ENCODE results near the gene SRCIN1. TPM values are rescaled to one million over a fixed set of nuclear protein-coding genes. Genes with fewer than 3 reads are reported as not detected.

SRCIN1 gene
- total RNA-seq, 1 experiment from 2014 or later = 6.9 TPM

DNA sequence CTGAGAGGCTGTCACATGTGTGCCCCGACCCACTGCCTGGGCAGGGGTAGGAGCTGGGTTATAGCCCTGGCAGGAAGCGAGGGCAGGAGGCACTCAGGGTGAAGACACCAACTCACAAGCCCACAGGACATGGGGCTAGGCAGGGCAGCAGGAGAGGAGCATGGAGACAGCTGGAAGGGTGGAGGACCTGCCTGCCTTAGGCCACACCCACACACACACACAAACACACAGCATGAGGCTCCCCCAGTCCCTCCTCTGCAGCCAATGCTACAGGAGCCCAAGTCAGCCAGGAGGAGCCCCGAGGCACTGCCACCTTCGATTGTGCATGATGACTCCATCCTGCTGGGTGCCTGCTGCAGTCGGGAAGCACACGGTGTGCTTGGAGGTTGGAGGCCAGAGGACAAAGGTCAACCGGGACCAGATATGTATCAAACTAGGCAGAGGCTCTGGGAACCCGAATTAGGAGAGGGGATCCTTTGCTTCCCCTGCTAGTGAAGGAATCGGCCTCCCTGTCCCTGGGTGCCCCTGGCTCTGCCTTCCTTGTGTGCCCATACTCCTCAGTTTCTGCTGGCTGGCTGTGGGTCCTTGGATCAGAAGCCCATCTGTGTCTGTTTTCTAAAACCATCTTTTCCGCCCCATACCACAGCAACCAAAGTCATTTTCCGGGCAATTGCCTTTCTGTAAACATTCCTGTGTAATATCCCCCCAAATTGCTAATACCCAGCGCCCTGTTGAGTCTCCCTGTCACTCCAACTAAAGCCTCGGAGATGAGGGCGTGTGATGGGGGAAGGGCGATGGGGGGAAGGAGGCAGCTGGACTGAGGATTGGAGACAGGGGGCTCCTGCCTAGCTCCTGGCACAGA is 20.5 kb downstream of the SRCIN1 start:
- Histone ChIP-seq H2BK120ac (ENCODE audit: low read depth, low read length, poor library complexity, severe bottlenecking) (no peak overlapping the region), H3K18ac (ENCODE audit: insufficient read length, low read depth, low read length) (no peak overlapping the region), H3K79me1 (ENCODE audit: insufficient read depth, low read depth, low read length, poor library complexity, severe bottlenecking) (no peaks in the 10 kb centered on the region), H3K23ac (ENCODE audit: insufficient read length, low read depth, low read length) (no peak overlapping the region), H3K27ac (ENCODE audit: insufficient read length, low read depth, low read length) (no peak overlapping the region), H3K9ac (ENCODE audit: extremely low read depth, insufficient read length, low read length) (no peak overlapping the region), H2BK12ac (ENCODE audit: insufficient read length, low read depth, low read length) (no peak overlapping the region), H3K14ac (ENCODE audit: insufficient read depth, low read length) (no peak overlapping the region), H2BK20ac (ENCODE audit: low read depth, low read length, poor library complexity, severe bottlenecking) (no peak overlapping the region), H3K4me2 (ENCODE audit: insufficient read depth, insufficient read length, low read length) (no peak overlapping the region), H3K4me1 (ENCODE audit: insufficient read depth, low read length) (no peaks in the 10 kb centered on the region), H3K56ac (ENCODE audit: insufficient read length, low read depth, low read length) (no peak overlapping the region), H4K91ac (ENCODE audit: insufficient read length, low read depth, low read length) (no peak overlapping the region), H4K20me1 (ENCODE audit: control insufficient read depth, insufficient read depth, insufficient read length) (no peaks in the 10 kb centered on the region), H3K23me2 (ENCODE audit: insufficient read length, low read depth, low read length, poor library complexity, severe bottlenecking) (no peaks in the 10 kb centered on the region), H3K79me2 (ENCODE audit: insufficient read depth, low read length) (no peaks in the 10 kb centered on the region), H2BK15ac (ENCODE audit: low read depth, low read length) (no peak overlapping the region), H3K4ac (ENCODE audit: low read depth, low read length) (no peak overlapping the region), H3K27me3 (ENCODE audit: insufficient read depth, low read length) (peaks cover under 1% of the 10 kb centered on the region; the same call in 1 of the 2 replicates), H2BK5ac (ENCODE audit: insufficient read length, low read length) (no peak overlapping the region), H4K5ac (ENCODE audit: insufficient read length, low read depth, low read length) (no peak overlapping the region), H2AK5ac (ENCODE audit: insufficient read length, low read length) (no peak overlapping the region), H2AFZ (ENCODE audit: low read length) (no peak overlapping the region), H4K8ac (replicated peaks; ENCODE audit: insufficient read length, low read depth, low read length) (no peak overlapping the region), H3K9me3 (ENCODE audit: control insufficient read depth, low read depth, low read length) (no peaks in the 10 kb centered on the region), H3T11ph (ENCODE audit: low read length) (no peak overlapping the region)
- no peaks in the 10 kb centered on the region for H3K36me3 Mint-ChIP-seq (ENCODE audit: insufficient read depth in 1 of 3, low read depth in 3 of 3)
- peaks cover 58% of the 10 kb centered on the region for H3K27me3 Mint-ChIP-seq (ENCODE audit: low read depth)
- WGBS (ENCODE audit: extremely low coverage, insufficient read length, low lambda C conversion rate) = no CpG with 5 or more reads among the region's 15 CpGs
- H3K4me3 Mint-ChIP-seq = no peak overlapping the region
- peaks cover 45 to 59% of the 10 kb centered on the region in 2 experiments for H3K4me1 Mint-ChIP-seq
- peak overlapping the region in 1 of 3 experiments; percentile 87; a peak in 2 of 7 replicates for H3K27ac Mint-ChIP-seq
- DNase-seq = peak; percentile 81
- TF ChIP-seq, protein P1, sequence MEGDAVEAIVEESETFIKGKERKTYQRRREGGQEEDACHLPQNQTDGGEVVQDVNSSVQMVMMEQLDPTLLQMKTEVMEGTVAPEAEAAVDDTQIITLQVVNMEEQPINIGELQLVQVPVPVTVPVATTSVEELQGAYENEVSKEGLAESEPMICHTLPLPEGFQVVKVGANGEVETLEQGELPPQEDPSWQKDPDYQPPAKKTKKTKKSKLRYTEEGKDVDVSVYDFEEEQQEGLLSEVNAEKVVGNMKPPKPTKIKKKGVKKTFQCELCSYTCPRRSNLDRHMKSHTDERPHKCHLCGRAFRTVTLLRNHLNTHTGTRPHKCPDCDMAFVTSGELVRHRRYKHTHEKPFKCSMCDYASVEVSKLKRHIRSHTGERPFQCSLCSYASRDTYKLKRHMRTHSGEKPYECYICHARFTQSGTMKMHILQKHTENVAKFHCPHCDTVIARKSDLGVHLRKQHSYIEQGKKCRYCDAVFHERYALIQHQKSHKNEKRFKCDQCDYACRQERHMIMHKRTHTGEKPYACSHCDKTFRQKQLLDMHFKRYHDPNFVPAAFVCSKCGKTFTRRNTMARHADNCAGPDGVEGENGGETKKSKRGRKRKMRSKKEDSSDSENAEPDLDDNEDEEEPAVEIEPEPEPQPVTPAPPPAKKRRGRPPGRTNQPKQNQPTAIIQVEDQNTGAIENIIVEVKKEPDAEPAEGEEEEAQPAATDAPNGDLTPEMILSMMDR (conservative IDR thresholded peaks at IDR 0.05) = no peak
- H3K9me3 Mint-ChIP-seq = no peaks in the 10 kb centered on the region

All from H9 (cell line).